GM23338 (cell line): ENCODE measurements around the gene RTP5. TPM values are rescaled to one million over a fixed set of nuclear protein-coding genes. Genes with fewer than 3 reads are reported as not detected.

Source experiments
- ATAC-seq: fragments of 200-7000 bp; cut with Tn5 transposase; 3 replicates; pipeline ENCODE4 v1.9.1; 2020
- DNase-seq: peaks from one replicate; pipeline ENCODE4 v3.0.0-alpha.2; 2015; ENCODE audit warnings: low spot score
- H2AFZ ChIP-seq: fragments of 200-600 bp; sonication (generic); 2 replicates; pipeline ENCODE4 v1.8.0; 2016; ENCODE audit warnings: antibody characterized with exemption, mild to moderate bottlenecking, moderate library complexity
- H3F3A ChIP-seq: fragments of 200-600 bp; sonication (generic); replicated peaks from 2 replicates; pipeline ENCODE4 v1.8.0; 2017; ENCODE audit warnings: antibody characterized with exemption, mixed run types, low read depth
- H3K27ac ChIP-seq: fragments of 200-600 bp; sonication (generic); 2 replicates; pipeline ENCODE4 v1.6.1; 2016; ENCODE audit warnings: low read depth
- H3K27me3 ChIP-seq: fragments of 200-600 bp; sonication (generic); 2 replicates; pipeline ENCODE4 v1.8.0; 2016; ENCODE audit warnings: mild to moderate bottlenecking, mixed run types, moderate library complexity; ENCODE audit not compliant: insufficient read depth
- H3K36me3 ChIP-seq: fragments of 200-600 bp; sonication (generic); 2 replicates; pipeline ENCODE4 v1.8.0; 2016; ENCODE audit warnings: mild to moderate bottlenecking; ENCODE audit not compliant: insufficient read depth
- H3K4me1 ChIP-seq: fragments of 200-600 bp; sonication (generic); 2 replicates; pipeline ENCODE4 v1.8.0; 2016; ENCODE audit warnings: mild to moderate bottlenecking, moderate library complexity; ENCODE audit not compliant: insufficient read depth
- H3K4me2 ChIP-seq: fragments of 200-600 bp; sonication (generic); 2 replicates; pipeline ENCODE4 v1.7.1; 2017; ENCODE audit warnings: mixed run types
- H3K4me3 ChIP-seq: fragments of 200-600 bp; sonication (generic); 2 replicates; pipeline ENCODE4 v1.6.1; 2016; ENCODE audit warnings: mixed run types
- H3K79me2 ChIP-seq: fragments of 200-600 bp; sonication (generic); replicated peaks from 2 replicates; pipeline ENCODE4 v1.8.0; 2017; ENCODE audit warnings: mild to moderate bottlenecking; ENCODE audit not compliant: insufficient read depth
- H3K9me2 ChIP-seq: fragments of 200-600 bp; sonication (generic); 2 replicates; pipeline ENCODE4 v1.8.0; 2017; ENCODE audit not compliant: insufficient read depth
- H4K20me1 ChIP-seq: fragments of 200-600 bp; sonication (generic); replicated peaks from 2 replicates; pipeline ENCODE4 v1.8.0; 2017; ENCODE audit warnings: mild to moderate bottlenecking; ENCODE audit not compliant: insufficient read depth
- H3K27ac Mint-ChIP-seq: 2 replicates; pipeline ENCODE4 v1.8.0; 2020; ENCODE audit warnings: inconsistent platforms, mild to moderate bottlenecking, moderate library complexity, mixed read lengths
- H3K27me3 Mint-ChIP-seq: 3 replicates; pipeline ENCODE4 v1.8.0; 2022; ENCODE audit warnings: low read depth, mild to moderate bottlenecking, moderate library complexity, mixed read lengths, inconsistent platforms; ENCODE audit not compliant: insufficient read depth, poor library complexity
- H3K36me3 Mint-ChIP-seq: 3 replicates; pipeline ENCODE4 v1.8.0; 2021; ENCODE audit warnings: low read depth, mild to moderate bottlenecking, inconsistent platforms, moderate library complexity, mixed read lengths
- H3K4me1 Mint-ChIP-seq: 3 replicates; pipeline ENCODE4 v1.8.0; 2020; ENCODE audit warnings: mild to moderate bottlenecking, inconsistent platforms, mixed read lengths
- H3K4me3 Mint-ChIP-seq: 3 replicates; pipeline ENCODE4 v1.8.0; 2021; ENCODE audit warnings: moderate library complexity, mild to moderate bottlenecking, inconsistent platforms, mixed read lengths
- H3K9me3 Mint-ChIP-seq: 3 replicates; pipeline ENCODE4 v1.8.0; 2020; ENCODE audit warnings: moderate library complexity, mild to moderate bottlenecking, inconsistent platforms, mixed read lengths
- CREB1 ChIP-seq: fragments of 250-450 bp; sonication (Bioruptor Pico); IDR thresholded peaks from 2 replicates; pipeline ENCODE4 v1.5.0; 2020; ENCODE audit warnings: low read depth, mild to moderate bottlenecking, moderate library complexity
- CTCF ChIP-seq, 2 experiments: fragments of 200-600 bp in 1 of 2; sonication (generic) in 1 of 2; conservative IDR thresholded peaks; 2 replicates each; pipeline versions ENCODE4 v1.5.1 to v1.6.1; 2016 to 2017; ENCODE audit warnings: antibody characterized with exemption in 2 of 2, low read depth in 2 of 2, mild to moderate bottlenecking in 2 of 2, moderate library complexity in 1 of 2
- ETS1 ChIP-seq: IDR thresholded peaks from 2 replicates; pipeline ENCODE4 v1.6.1; 2016; ENCODE audit warnings: antibody characterized with exemption
- EZH2 ChIP-seq: fragments of 200-600 bp; sonication (generic); IDR thresholded peaks from one replicate; pipeline ENCODE4 v1.8.0; 2017; ENCODE audit warnings: antibody characterized with exemption, mild to moderate bottlenecking, low read depth; ENCODE audit not compliant: unreplicated experiment
- EZH2phosphoT487 ChIP-seq: fragments of 200-600 bp; sonication (generic); IDR thresholded peaks from one replicate; pipeline ENCODE4 v1.8.1; 2018; ENCODE audit warnings: antibody characterized with exemption; ENCODE audit not compliant: unreplicated experiment
- NANOG ChIP-seq: IDR thresholded peaks from 2 replicates; pipeline ENCODE4 v1.6.1; 2016; ENCODE audit warnings: antibody characterized with exemption, borderline replicate concordance
- STAT1 ChIP-seq: IDR thresholded peaks from one replicate; pipeline ENCODE4 v1.6.1; 2016; ENCODE audit warnings: antibody characterized with exemption; ENCODE audit not compliant: unreplicated experiment
- ZNF331 ChIP-seq: fragments of 250-450 bp; sonication (Bioruptor Pico); IDR thresholded peaks from 2 replicates; pipeline ENCODE4 v1.5.0; 2020; ENCODE audit warnings: low read depth, mild to moderate bottlenecking, moderate library complexity
- ZNF462 ChIP-seq: fragments of 250-450 bp; sonication (Bioruptor Pico); IDR thresholded peaks from 2 replicates; pipeline ENCODE4 v1.5.0; 2020; ENCODE audit warnings: mild to moderate bottlenecking, moderate library complexity
- polyA plus RNA-seq: library from polyadenylated mRNA; unstranded; fragments of >200 nt; fragmentation: Nextera tagmentation; extraction: Ambion mirVana; gene quantifications from 2 replicates; pipeline ENCODE4 v1.2.1, GENCODE V29; 2016
- total RNA-seq: library from RNA; depleted of rRNA; stranded (reverse); fragments of >200 nt; shearing (Covaris generic); gene quantifications from 2 replicates; pipeline ENCODE4 v1.2.3, GENCODE V29; 2014

RTP5 gene
- total and polyA plus RNA-seq, 2 experiments from 2014 or later, result not detected

- Mint-ChIP-seq H3K4me1 (peaks cover 34% of the 10 kb centered on the region), H3K4me3 (no peak overlapping the region), H3K27me3 (peaks cover 31% of the 10 kb centered on the region), H3K27ac (no peak overlapping the region), H3K36me3 (peaks cover 26% of the 10 kb centered on the region), H3K9me3 (peaks cover 18% of the 10 kb centered on the region)
- H2AFZ ChIP-seq, result no peak overlapping the region
- peaks cover 22% of the 10 kb centered on the region for H3K4me1 ChIP-seq
- no peaks in the 10 kb centered on the region for H3K79me2 ChIP-seq
- no peak overlapping the region for H3K27ac ChIP-seq
- H3F3A ChIP-seq, result 0 out of 2 replicates have a peak, but pooled peaks cover 3% of the 10 kb centered on the region
- H3K4me3 ChIP-seq, result no peak overlapping the region
- no peaks in the 10 kb centered on the region for H3K9me2 ChIP-seq
- no peak for ATAC-seq
- no peak for DNase-seq
- H3K27me3 ChIP-seq, result no peaks in the 10 kb centered on the region
- no peak overlapping the region for H3K4me2 ChIP-seq
- H4K20me1 ChIP-seq, result no peaks in the 10 kb centered on the region
- no peak for TF ChIP-seq ZNF331
- 0 out of 2 replicates have a peak, but pooled peaks cover 2% of the 10 kb centered on the region for H3K36me3 ChIP-seq
These were observed 15.4 kb downstream of the RTP5 start for GRCh38 chr2:241884951-241885290.

GRCh38 chr2:241885291-241885945 lies 15.9 kb downstream of the RTP5 start:
- no peak for DNase-seq
- Histone ChIP-seq H3K79me2 (no peaks in the 10 kb centered on the region), H3K27ac (no peak overlapping the region), H3K9me2 (no peaks in the 10 kb centered on the region), H3K4me2 (no peak overlapping the region), H3K4me3 (no peak overlapping the region), H3K36me3 (0 out of 2 replicates have a peak, but pooled peaks cover 2% of the 10 kb centered on the region), H3F3A (0 out of 2 replicates have a peak, but pooled peaks cover 3% of the 10 kb centered on the region), H4K20me1 (no peaks in the 10 kb centered on the region), H3K27me3 (no peaks in the 10 kb centered on the region), H2AFZ (no peak overlapping the region), H3K4me1 (peaks cover 25% of the 10 kb centered on the region)
- peaks cover 38% of the 10 kb centered on the region for H3K4me1 Mint-ChIP-seq
- H3K9me3 Mint-ChIP-seq, result peaks cover 18% of the 10 kb centered on the region
- no peak for ATAC-seq
- no peak overlapping the region for H3K4me3 Mint-ChIP-seq
- H3K27me3 Mint-ChIP-seq, result peaks cover 28% of the 10 kb centered on the region
- no peak overlapping the region for H3K27ac Mint-ChIP-seq
- H3K36me3 Mint-ChIP-seq, result peaks cover 26% of the 10 kb centered on the region
- TF ChIP-seq CREB1 (CRISPR knock-in tag) (no peak), EZH2 (no peak), EZH2phosphoT487 (no peak), CTCF (conservative IDR thresholded peaks at IDR 0.05; ENCODE audit: low read depth in 2 of 2) (no peak), STAT1 (no peak), ZNF462 (CRISPR knock-in tag) (no peak), NANOG (no peak), ETS1 (no peak)
